NCI-H2196 treated with DMSO at 0.1 percent for 48 hours (cell line): ENCODE results near the gene TNIP3.
"Not testable (repeated sequence)": the region's sequence is repeated elsewhere in the genome, so short reads cannot be mapped to it uniquely, and the experiment has no call there.

Experiments used
- DNase-seq: peaks from one replicate; lab custom pipeline; 2025; ENCODE audit not compliant: unreplicated experiment; lab: John Stamatoyannopoulos, UW

The TNIP3 gene, protein sequence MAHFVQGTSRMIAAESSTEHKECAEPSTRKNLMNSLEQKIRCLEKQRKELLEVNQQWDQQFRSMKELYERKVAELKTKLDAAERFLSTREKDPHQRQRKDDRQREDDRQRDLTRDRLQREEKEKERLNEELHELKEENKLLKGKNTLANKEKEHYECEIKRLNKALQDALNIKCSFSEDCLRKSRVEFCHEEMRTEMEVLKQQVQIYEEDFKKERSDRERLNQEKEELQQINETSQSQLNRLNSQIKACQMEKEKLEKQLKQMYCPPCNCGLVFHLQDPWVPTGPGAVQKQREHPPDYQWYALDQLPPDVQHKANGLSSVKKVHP

GRCh38 chr4:121164291-121164690 lies at the start of gene TNIP3:
Gene TNIP3 (minus strand): TSS chr4:121164321. CDS start chr4:121164125, 196 bp downstream.
- DNase-seq = no peak

DNA sequence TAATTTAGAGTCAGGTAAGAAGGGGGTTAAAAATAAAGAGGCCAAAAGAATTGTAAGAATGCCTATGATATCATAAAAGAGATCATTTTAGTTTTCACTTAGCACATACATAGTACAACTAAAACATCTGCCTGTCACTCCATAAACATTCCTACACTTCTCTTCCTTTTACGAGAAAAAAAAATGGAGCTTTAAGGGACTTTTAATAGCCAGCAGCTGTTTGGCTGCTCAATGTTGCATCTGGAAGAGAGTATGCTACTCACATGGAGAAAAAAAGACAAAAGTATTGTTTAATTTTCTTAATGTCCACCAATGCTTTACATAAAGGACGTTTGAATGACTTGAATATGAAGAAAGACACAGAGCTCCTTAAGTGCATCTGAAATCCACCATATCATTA lies 48.7 kb upstream of the TNIP3 start:
- no peak for DNase-seq

- DNase-seq = no peak
Measured at GRCh38 chr4:121209171-121209570, 45.0 kb upstream of the TNIP3 start.

GRCh38 chr4:121208244-121209007 lies 44.3 kb upstream of the TNIP3 start:
- DNase-seq = no peak

- not testable (repeated sequence) for DNase-seq
Measured at GRCh38 chr4:121205777-121206176, 41.7 kb upstream of the TNIP3 start.

GRCh38 chr4:121200795-121201472 lies 36.8 kb upstream of the TNIP3 start:
- DNase-seq = no peak

- no peak for DNase-seq
Measured at GRCh38 chr4:121199742-121200561, 35.8 kb upstream of the TNIP3 start.

DNA sequence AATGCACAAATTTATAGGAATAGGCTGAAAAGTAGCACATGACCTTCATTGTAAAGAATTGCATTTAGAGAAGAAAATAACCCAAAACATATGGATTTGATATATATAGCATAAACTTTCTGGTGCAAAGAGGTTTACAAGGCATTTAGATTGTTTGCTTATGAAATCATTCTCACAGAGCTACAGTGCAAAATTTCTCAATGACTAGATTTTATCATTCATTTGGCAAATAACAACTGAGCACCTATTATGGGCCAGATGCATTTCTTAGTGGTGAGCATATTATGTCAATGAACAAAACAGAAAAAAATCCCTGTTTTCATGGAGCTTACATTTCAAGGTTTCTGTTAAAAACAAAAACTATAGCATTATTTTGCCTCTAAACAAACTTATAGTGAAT lies 34.1 kb upstream of the TNIP3 start:
- no peak for DNase-seq

- DNase-seq = no peak
Measured at GRCh38 chr4:121195649-121196048, 31.5 kb upstream of the TNIP3 start.

DNA sequence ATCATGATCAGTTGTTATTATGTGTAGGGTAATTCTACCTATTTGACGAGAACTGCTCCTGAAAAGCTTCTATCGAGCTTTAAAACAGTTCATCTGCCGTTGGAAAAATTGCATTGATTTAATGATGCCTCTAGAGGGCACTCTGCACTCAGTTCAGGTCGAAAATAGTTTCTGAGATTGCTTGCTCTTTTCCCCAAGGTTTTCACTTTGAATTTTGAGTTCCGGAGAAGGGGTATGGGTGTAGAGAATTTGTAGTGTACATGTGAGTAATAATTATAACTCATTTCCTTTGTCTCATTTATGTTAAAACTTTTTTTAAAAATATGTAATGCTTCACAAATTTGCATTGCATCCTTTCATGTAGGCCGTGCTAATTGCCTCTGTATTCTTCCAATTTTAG lies 28.4 kb upstream of the TNIP3 start:
- peak; percentile 0 for DNase-seq

- no peak for DNase-seq
Measured at GRCh38 chr4:121192013-121192412, 27.9 kb upstream of the TNIP3 start.

DNA sequence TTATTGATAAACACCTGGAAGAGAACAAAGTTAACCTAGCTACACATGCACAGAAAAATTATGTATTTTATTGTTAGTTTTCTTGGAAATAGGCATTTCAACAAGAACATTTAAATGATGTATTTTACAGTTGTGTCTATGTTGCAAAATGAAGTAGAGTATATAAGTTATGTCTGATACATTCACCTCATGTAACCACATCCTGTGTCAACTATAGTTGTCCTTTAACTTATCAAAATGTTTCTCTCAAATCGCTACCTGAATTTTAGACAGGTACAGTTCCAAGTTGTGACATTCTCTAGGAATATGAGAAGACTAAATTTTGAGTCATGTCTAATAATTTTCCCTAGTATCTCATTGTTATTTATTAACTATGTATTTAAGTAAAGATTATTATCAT lies 27.2 kb upstream of the TNIP3 start:
- no peak for DNase-seq

DNA sequence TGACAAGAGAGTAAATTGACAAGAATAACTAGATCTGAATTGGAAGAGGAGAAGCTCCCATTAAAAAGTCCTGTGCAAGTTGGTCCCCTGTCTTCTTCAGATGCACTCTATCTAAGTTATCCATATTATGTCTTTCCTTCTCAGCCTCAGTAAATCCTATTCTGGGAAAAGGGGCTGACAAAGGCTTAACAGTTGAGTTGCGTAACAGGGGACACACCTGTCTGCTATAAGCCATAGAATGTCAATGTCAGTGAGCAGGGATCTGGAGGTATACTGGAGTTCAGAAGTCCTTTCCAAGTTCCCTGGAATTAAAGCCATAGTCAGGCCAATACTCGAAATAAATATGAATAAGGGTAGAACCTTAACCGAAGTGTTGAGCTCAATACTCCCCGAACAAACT lies 26.3 kb upstream of the TNIP3 start:
- DNase-seq = no peak

DNA sequence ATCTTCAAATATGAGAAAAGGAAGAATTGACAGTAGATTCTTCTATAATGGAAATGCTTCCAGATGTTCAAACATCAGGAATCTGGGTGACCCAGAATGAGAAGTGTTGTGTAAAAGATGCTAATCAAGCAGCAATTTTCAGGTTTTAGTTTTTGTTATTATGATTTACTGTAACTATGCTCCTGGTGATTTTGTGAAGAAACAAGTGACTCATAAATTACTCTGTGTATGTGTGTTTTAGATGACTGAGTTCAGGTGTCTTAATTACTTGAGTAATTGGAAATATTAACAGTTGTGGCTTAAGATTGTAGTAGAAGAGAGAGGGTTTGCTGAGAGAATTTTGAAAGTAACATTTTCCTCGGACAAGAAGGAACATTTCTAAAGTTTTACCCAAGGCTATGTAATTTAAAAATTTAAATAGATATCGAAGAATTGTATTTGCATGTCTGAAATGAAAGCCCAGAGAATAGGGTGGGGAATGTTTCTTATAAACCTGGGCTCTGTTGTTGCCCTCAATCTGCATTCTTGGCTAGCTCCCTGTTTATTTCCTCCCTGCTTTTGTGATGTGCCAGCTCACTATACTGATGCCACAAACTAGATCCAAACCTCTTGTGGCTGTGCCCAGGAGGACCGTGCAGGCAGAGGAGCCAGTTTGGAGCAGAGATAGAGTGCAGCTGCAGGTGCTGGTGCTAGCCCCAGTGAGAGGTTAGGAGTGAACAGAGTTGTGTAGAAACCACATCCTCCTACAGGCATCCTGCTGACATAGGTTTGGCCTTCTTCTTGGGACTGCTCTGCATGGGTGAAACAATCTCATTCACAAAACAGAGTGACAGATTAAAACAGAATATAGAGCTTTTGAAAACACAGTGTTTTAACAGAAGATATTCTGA lies 25.4 kb upstream of the TNIP3 start:
- DNase-seq = no peak

GRCh38 chr4:121187206-121187605 lies 23.1 kb upstream of the TNIP3 start:
- no peak for DNase-seq

GRCh38 chr4:121185960-121186359 lies 21.8 kb upstream of the TNIP3 start:
- DNase-seq = no peak

DNA sequence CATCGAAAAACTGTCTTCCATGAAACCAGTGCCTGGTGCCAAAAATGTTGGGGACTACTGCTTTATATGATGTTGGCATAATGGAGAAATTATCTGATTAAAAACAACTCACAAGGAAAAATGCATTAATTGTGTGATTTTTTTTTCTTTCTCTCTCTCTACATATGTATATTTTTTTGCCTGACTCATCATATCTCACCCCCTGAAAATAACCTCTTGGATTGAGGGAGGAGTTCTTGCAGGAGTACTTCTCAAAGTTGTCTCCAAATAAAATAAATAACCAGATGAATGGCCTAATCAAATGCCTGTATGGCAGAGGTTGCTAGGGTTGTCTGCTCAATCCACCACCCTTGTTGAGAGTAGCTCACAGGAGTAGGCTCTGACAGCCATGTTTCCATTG lies 19.9 kb upstream of the TNIP3 start:
- DNase-seq = no peak

GRCh38 chr4:121183361-121183760 lies 19.2 kb upstream of the TNIP3 start:
- no peak for DNase-seq

- no peak for DNase-seq
Measured at GRCh38 chr4:121182296-121182695, 18.2 kb upstream of the TNIP3 start.

DNA sequence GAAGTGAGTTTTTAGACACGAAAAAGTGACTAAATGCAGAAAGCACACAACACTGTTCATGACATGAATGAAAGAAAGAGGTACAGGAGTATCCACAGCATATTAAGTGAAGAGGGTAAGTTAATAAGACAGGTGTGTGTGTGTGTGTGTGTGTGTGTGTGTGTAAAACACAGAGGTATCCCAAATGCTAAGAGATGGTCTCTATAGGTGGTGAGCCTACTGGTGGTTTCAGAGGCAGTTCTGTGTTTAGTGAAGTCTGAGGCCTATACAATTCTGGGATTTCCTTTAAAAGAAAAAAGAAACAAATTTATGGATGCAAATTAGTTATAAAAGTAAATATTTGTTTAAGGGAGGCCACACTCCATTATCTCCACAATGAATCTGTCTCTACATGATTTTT lies 17.4 kb upstream of the TNIP3 start:
- DNase-seq = no peak
